Omental fat pad (tissue), 4 donors: ENCODE measurements around the gene SPAG9. TPM values are rescaled to one million over a fixed set of nuclear protein-coding genes. Genes with fewer than 3 reads are reported as not detected.

Experiments
- ATAC-seq: fragments of 150-250 bp; one replicate; pipeline ENCODE4 v1.9.1; 2016; ENCODE audit warnings: mild to moderate bottlenecking, moderate library complexity; ENCODE audit not compliant: low FRiP score
- DNase-seq: peaks from one replicate; pipeline ENCODE4 v3.0.0-alpha.2; 2019; ENCODE audit warnings: low spot score
- CTCF ChIP-seq, 3 donors: fragments of 450-650 bp; IDR thresholded peaks; one replicate each; pipeline ENCODE4 v1.5.1; 2016 to 2017; ENCODE audit warnings: antibody characterized with exemption in 3 of 3, mild to moderate bottlenecking in 3 of 3, moderate library complexity in 2 of 3
- total RNA-seq, 4 donors: library from RNA; depleted of rRNA; stranded (reverse); fragments of >200 nt; gene quantifications; one replicate each; pipeline ENCODE4 v1.1.0, GENCODE V29; 2016

Gene SPAG9
- total RNA-seq, 4 donors from 2014 or later: 117 to 197 (median 138) TPM

GRCh38 chr17:51050291-51051033, 70.2 kb downstream of the SPAG9 start:
- no peak for TF ChIP-seq CTCF (IDR thresholded peaks at IDR 0.05)
- DNase-seq (no peak), ATAC-seq (no peak)

- no peak for TF ChIP-seq CTCF (IDR thresholded peaks at IDR 0.05)
- peak; percentile 97 for ATAC-seq
- DNase-seq: peak; percentile 38
Observed at GRCh38 chr17:51046514-51047384, 73.9 kb downstream of the SPAG9 start.

- no peak for DNase-seq
- TF ChIP-seq CTCF (IDR thresholded peaks at IDR 0.05): no peak
- no peak for ATAC-seq
Observed at GRCh38 chr17:51046046-51046445, 74.6 kb downstream of the SPAG9 start.

- no peak for TF ChIP-seq CTCF (IDR thresholded peaks at IDR 0.05)
- no peak for DNase-seq
- ATAC-seq: no peak
Observed at GRCh38 chr17:51045621-51046020, 75.0 kb downstream of the SPAG9 start.

- no peak for TF ChIP-seq CTCF (IDR thresholded peaks at IDR 0.05)
- DNase-seq (no peak), ATAC-seq (no peak)
Observed at GRCh38 chr17:51044976-51045375, 75.7 kb downstream of the SPAG9 start.

GRCh38 chr17:51036084-51036483, 84.6 kb downstream of the SPAG9 start:
- no peak for TF ChIP-seq CTCF (IDR thresholded peaks at IDR 0.05)
- ATAC-seq: no peak
- DNase-seq: no peak
